ENCODE measurements around the gene PDE1C.

DNA sequence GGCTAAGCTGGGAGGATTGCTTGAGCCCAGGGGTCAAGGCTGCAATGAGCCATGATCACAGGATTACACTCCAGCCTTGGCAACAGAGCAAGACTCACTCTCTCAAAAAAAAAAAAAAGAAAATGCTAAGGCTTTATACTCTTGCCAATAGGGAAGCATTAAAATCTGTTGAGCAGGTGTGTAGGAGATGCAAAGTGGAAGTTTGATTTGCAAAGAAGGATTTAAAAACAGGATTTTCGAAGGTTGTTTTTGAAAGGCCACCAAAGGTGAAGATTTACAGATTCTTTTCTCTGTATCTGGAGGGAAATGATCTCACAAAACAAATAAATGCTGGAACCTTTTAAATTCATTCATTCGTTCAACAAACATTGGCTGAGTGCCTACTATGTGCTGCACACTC lies 8.6 kb upstream of the PDE1C start:
- no peak for TF ChIP-seq CTCF (IDR thresholded peaks at IDR 0.05; ENCODE audit: low read depth, low read length)
- no peak for TF ChIP-seq EZH2phosphoT487 (IDR thresholded peaks at IDR 0.05; ENCODE audit: low read depth)

All from OCI-LY3 (cell line).